K562 (cell line): Measurements from ENCODE around the gene FGF1.

Source experiments
- CBX1 ChIP-seq: sonication (generic); IDR thresholded peaks from 2 replicates; pipeline ENCODE4 v1.6.1; 2016; ENCODE audit warnings: antibody characterized with exemption, low read depth, mild to moderate bottlenecking
- CTCF ChIP-seq, 3 experiments: IDR thresholded peaks in 2 of 3; conservative IDR thresholded peaks in 1 of 3; 2 replicates each; pipeline ENCODE4 v1.5.1; 2011 to 2012; ENCODE audit warnings: low read length in 3 of 3, mild to moderate bottlenecking in 3 of 3, control low read depth in 2 of 3, improper control_type of control experiment in 1 of 3, inconsistent platforms in 1 of 3, low read depth in 1 of 3, mixed read lengths in 1 of 3, moderate library complexity in 1 of 3; ENCODE audit not compliant: insufficient read depth in 2 of 3
- E2F5 ChIP-seq: sonication (generic); formaldehyde crosslinking; IDR thresholded peaks from 2 replicates; pipeline ENCODE4 v1.8.0; 2022; ENCODE audit warnings: mild to moderate bottlenecking, missing genetic modification reagents
- FIP1L1 ChIP-seq: fragments of 200-400 bp; formaldehyde crosslinking; IDR thresholded peaks from 2 replicates; pipeline ENCODE4 v1.6.1; 2018; ENCODE audit warnings: mild to moderate bottlenecking, low read depth, low read length; ENCODE audit not compliant: poor library complexity, severe bottlenecking
- JUNB ChIP-seq: fragments of 450-650 bp; formaldehyde crosslinking; conservative IDR thresholded peaks from 2 replicates; pipeline ENCODE4 v1.4.0; 2020; ENCODE audit warnings: mild to moderate bottlenecking
- JUND ChIP-seq, 2 experiments: IDR thresholded peaks; 2 replicates in 1 of 2; 3 replicates in 1 of 2; pipeline ENCODE4 v1.6.1; 2011; ENCODE audit warnings: borderline replicate concordance in 2 of 2, low read depth in 2 of 2, low read length in 2 of 2, improper control_type of control experiment in 1 of 2, missing biosample characterization in 1 of 2, missing genetic modification characterization in 1 of 2, missing genetic modification reagents in 1 of 2
- PATZ1 ChIP-seq: fragments of 250-450 bp; sonication (Bioruptor Pico); IDR thresholded peaks from 2 replicates; pipeline ENCODE4 v1.5.0; 2020; ENCODE audit warnings: mild to moderate bottlenecking, borderline replicate concordance
- POLR2A ChIP-seq: fragments of 450-650 bp; conservative IDR thresholded peaks from 2 replicates; pipeline ENCODE4 v1.6.1; 2016
- REST ChIP-seq, 2 experiments: fragments of 450-650 bp; formaldehyde crosslinking in 1 of 2; IDR thresholded peaks; 2 replicates each; pipeline versions ENCODE4 v1.4.0 to v1.6.1; 2014 to 2020; ENCODE audit warnings: mild to moderate bottlenecking in 2 of 2, borderline replicate concordance in 1 of 2, low read depth in 1 of 2
- STAT6 ChIP-seq: sonication (generic); formaldehyde crosslinking; IDR thresholded peaks from 2 replicates; pipeline ENCODE4 v1.8.1; 2023; ENCODE audit warnings: mild to moderate bottlenecking, missing genetic modification reagents
- UBTF ChIP-seq, 2 experiments: IDR thresholded peaks; 2 replicates each; pipeline ENCODE4 v1.6.1; 2012; ENCODE audit warnings: improper control_type of control experiment in 2 of 2, low read depth in 2 of 2, low read length in 2 of 2, borderline replicate concordance in 1 of 2

- TF ChIP-seq E2F5 (CRISPR knock-in tag) (no peak), JUNB (CRISPR knock-in tag) (no peak), POLR2A (no peak), JUND (IDR thresholded peaks at IDR 0.05; ENCODE audit: borderline replicate concordance, low read depth, low read length) (no peak), JUND (tag; IDR thresholded peaks at IDR 0.05; ENCODE audit: borderline replicate concordance, low read depth, low read length) (no peak), REST (IDR thresholded peaks at IDR 0.05; ENCODE audit: borderline replicate concordance) (no peak), REST (CRISPR knock-in tag; IDR thresholded peaks at IDR 0.05; ENCODE audit: low read depth) (no peak), CBX1 (no peak), UBTF (IDR thresholded peaks at IDR 0.05; ENCODE audit: borderline replicate concordance in 1 of 2, low read depth in 2 of 2, low read length in 2 of 2) (no peak), STAT6 (no peak), PATZ1 (no peak), CTCF (IDR thresholded peaks at IDR 0.05 in 2 of 3, conservative IDR thresholded peaks at IDR 0.05 in 1 of 3; ENCODE audit: insufficient read depth in 2 of 3, low read depth in 1 of 3, low read length in 3 of 3) (no peak), FIP1L1 (no peak)
These were observed 67.8 kb downstream of the FGF1 start for GRCh38 chr5:142618130-142618523.
